ENCODE measurements around the gene BRD1.

DNA sequence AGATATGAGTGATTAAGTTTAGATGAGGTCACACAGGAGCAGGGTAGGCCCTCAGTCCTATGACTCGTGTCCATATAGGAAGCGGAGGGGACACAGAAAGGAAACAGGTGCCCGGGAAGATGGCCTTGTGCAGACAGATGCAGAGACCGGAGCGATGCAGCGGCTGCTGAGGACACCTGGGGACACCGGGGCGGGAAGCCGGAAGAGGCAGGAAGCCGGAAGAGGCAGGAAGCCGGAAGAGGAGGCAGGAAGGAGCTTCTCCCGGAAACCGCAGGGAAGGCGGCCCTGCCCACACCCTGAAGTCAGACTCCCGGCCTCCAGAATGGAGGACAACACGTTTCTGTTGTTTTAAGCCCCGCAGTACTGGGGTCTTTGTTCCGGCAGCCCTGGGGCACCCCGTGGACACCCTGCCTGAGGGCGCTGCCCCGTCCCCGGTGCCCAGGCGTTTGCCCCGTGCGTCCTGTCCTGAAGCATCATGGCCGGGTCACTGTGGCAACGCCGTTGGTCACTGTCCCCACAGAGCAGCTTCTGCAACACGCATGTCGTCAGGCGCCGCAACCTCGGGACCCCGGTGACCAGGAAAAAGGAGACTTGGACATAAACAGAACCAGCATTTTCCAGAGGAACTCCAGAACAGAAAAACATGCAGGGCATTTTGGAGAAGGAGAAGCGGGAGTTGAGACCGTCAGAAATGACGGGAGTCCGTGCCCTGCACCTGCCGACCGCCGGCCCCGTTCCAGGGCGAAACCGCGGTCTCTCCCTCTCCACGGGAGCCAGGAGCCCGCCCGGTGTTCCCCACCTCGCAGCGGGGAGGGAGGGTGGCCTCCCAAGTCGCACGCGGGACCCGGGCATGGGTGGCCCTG is 103.4 kb downstream of the BRD1 start:
- TF ChIP-seq TAF1 (IDR thresholded peaks at IDR 0.05; ENCODE audit: low read depth) (no peak), CREB1 (IDR thresholded peaks at IDR 0.05; ENCODE audit: low read depth) (no peak), EGR1 (IDR thresholded peaks at IDR 0.05) (no peak), ZBTB7A (IDR thresholded peaks at IDR 0.05; ENCODE audit: low read depth) (no peak), NFIC (IDR thresholded peaks at IDR 0.05) (no peak), CEBPB (IDR thresholded peaks at IDR 0.05) (no peak), EP300 (IDR thresholded peaks at IDR 0.05; ENCODE audit: borderline replicate concordance) (no peak), RAD21 (IDR thresholded peaks at IDR 0.05; ENCODE audit: low read depth) (no peak), TCF12 (IDR thresholded peaks at IDR 0.05; ENCODE audit: low read depth) (no peak), TEAD4 (IDR thresholded peaks at IDR 0.05) (no peak), YY1 (IDR thresholded peaks at IDR 0.05; ENCODE audit: low read depth) (no peak)
- TF ChIP-seq, protein P1, sequence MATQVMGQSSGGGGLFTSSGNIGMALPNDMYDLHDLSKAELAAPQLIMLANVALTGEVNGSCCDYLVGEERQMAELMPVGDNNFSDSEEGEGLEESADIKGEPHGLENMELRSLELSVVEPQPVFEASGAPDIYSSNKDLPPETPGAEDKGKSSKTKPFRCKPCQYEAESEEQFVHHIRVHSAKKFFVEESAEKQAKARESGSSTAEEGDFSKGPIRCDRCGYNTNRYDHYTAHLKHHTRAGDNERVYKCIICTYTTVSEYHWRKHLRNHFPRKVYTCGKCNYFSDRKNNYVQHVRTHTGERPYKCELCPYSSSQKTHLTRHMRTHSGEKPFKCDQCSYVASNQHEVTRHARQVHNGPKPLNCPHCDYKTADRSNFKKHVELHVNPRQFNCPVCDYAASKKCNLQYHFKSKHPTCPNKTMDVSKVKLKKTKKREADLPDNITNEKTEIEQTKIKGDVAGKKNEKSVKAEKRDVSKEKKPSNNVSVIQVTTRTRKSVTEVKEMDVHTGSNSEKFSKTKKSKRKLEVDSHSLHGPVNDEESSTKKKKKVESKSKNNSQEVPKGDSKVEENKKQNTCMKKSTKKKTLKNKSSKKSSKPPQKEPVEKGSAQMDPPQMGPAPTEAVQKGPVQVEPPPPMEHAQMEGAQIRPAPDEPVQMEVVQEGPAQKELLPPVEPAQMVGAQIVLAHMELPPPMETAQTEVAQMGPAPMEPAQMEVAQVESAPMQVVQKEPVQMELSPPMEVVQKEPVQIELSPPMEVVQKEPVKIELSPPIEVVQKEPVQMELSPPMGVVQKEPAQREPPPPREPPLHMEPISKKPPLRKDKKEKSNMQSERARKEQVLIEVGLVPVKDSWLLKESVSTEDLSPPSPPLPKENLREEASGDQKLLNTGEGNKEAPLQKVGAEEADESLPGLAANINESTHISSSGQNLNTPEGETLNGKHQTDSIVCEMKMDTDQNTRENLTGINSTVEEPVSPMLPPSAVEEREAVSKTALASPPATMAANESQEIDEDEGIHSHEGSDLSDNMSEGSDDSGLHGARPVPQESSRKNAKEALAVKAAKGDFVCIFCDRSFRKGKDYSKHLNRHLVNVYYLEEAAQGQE (IDR thresholded peaks at IDR 0.05; ENCODE audit: low read depth) = no peak
- TF ChIP-seq, protein P2, sequence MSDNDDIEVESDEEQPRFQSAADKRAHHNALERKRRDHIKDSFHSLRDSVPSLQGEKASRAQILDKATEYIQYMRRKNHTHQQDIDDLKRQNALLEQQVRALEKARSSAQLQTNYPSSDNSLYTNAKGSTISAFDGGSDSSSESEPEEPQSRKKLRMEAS (IDR thresholded peaks at IDR 0.05) = no peak
- TF ChIP-seq, protein P3, sequence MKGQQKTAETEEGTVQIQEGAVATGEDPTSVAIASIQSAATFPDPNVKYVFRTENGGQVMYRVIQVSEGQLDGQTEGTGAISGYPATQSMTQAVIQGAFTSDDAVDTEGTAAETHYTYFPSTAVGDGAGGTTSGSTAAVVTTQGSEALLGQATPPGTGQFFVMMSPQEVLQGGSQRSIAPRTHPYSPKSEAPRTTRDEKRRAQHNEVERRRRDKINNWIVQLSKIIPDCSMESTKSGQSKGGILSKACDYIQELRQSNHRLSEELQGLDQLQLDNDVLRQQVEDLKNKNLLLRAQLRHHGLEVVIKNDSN (IDR thresholded peaks at IDR 0.05) = no peak
